ENCODE measurements around the gene CAMK2B.
"Not testable (repeated sequence)": the region's sequence is repeated elsewhere in the genome, so short reads cannot be mapped to it uniquely, and the experiment has no call there.

The CAMK2B gene

GRCh38 chr7:44212581-44213184 is 112.7 kb downstream of the CAMK2B start:
- DNase-seq, result peak in 1 of 3 experiments; percentile 40

- no peak for DNase-seq
Measured at GRCh38 chr7:44212018-44212417, 113.4 kb downstream of the CAMK2B start.

- no peak for DNase-seq
Measured at GRCh38 chr7:44211126-44211675, 114.2 kb downstream of the CAMK2B start.

- DNase-seq, result no peak
Measured at GRCh38 chr7:44210107-44210506, 115.3 kb downstream of the CAMK2B start.

GRCh38 chr7:44208085-44208484 is 117.3 kb downstream of the CAMK2B start:
- no peak for DNase-seq

GRCh38 chr7:44206008-44206407 is 119.4 kb downstream of the CAMK2B start:
- no peak for DNase-seq

- DNase-seq, result peak in 1 of 3 experiments; percentile 37
Measured at GRCh38 chr7:44201813-44202212, 123.6 kb downstream of the CAMK2B start.

GRCh38 chr7:44200699-44201461 is 124.5 kb downstream of the CAMK2B start, which contains the start of gene YKT6:
TSS of gene YKT6 (plus strand) at chr7:44200978. CDS start at chr7:44201136, 158 bp downstream.
- peak; percentile 96 to 99 (median 97) for DNase-seq

- DNase-seq, result not testable (repeated sequence)
Measured at GRCh38 chr7:44200163-44200562, 125.2 kb downstream of the CAMK2B start.

- no peak for DNase-seq
Measured at GRCh38 chr7:44197474-44197873, 127.9 kb downstream of the CAMK2B start.

- DNase-seq, result peak; percentile 35 to 75 (median 63)
Measured at GRCh38 chr7:44196450-44196872, 128.9 kb downstream of the CAMK2B start.

GRCh38 chr7:44195889-44196288 is 129.5 kb downstream of the CAMK2B start:
- no peak for DNase-seq

GRCh38 chr7:44194562-44195145 is 130.7 kb downstream of the CAMK2B start:
- no peak for DNase-seq

GRCh38 chr7:44194069-44194468 is 131.3 kb downstream of the CAMK2B start:
- no peak for DNase-seq

GRCh38 chr7:44193011-44193802 is 132.2 kb downstream of the CAMK2B start:
- no peak for DNase-seq

GRCh38 chr7:44191171-44191570 is 134.2 kb downstream of the CAMK2B start:
- DNase-seq, result no peak

GRCh38 chr7:44189993-44190872 is 135.2 kb downstream of the CAMK2B start:
- peak in 1 of 3 experiments; percentile 33 for DNase-seq

GRCh38 chr7:44189286-44189992 is 136.0 kb downstream of the CAMK2B start, which contains the start of gene GCK:
TSS of gene GCK (minus strand) at chr7:44189439. CDS start at chr7:44188953, 486 bp downstream.
- DNase-seq, result peak; percentile 91 to 100 (median 95)

GRCh38 chr7:44188480-44189225 is 136.7 kb downstream of the CAMK2B start:
- peak in 2 of 3 experiments; percentile 29 to 53 for DNase-seq

Data from NCI-H1417 (cell line).